H1 (cell line): ENCODE measurements around the gene CBL. TPM values are rescaled to one million over a fixed set of nuclear protein-coding genes. Genes with fewer than 3 reads are reported as not detected.

Source experiments
- BCL11A ChIP-seq, 2 experiments: IDR thresholded peaks; one replicate each; pipeline ENCODE4 v1.6.1; 2011; ENCODE audit warnings: low read depth in 2 of 2, low read length in 2 of 2, mild to moderate bottlenecking in 2 of 2
- CREB1 ChIP-seq: IDR thresholded peaks from 2 replicates; pipeline ENCODE4 v1.6.1; 2012; ENCODE audit warnings: inconsistent platforms
- GABPA ChIP-seq: IDR thresholded peaks from 2 replicates; pipeline ENCODE4 v1.6.1; 2011; ENCODE audit warnings: mild to moderate bottlenecking, low read length, moderate library complexity, borderline replicate concordance; ENCODE audit not compliant: insufficient read depth
- HDAC2 ChIP-seq, 2 experiments: fragments of 300-600 bp in 1 of 2; sonication (generic) in 1 of 2; IDR thresholded peaks; 2 replicates each; pipeline ENCODE4 v1.6.1; 2011 to 2012; ENCODE audit warnings: low read depth in 2 of 2, low read length in 2 of 2, mild to moderate bottlenecking in 2 of 2, moderate library complexity in 2 of 2, borderline replicate concordance in 1 of 2, inconsistent platforms in 1 of 2
- PHF8 ChIP-seq: fragments of 200-600 bp; sonication (generic); conservative IDR thresholded peaks from 2 replicates; pipeline ENCODE4 v1.7.1; 2012; ENCODE audit warnings: low read depth, mild to moderate bottlenecking, inconsistent platforms, low read length, moderate library complexity
- RFX5 ChIP-seq: IDR thresholded peaks from 2 replicates; pipeline ENCODE4 v1.6.1; 2011; ENCODE audit warnings: low read depth, low read length, improper control_type of control experiment, borderline replicate concordance
- RNF2 ChIP-seq: fragments of 200-900, 300-1000 bp; sonication (generic); IDR thresholded peaks from 2 replicates; pipeline ENCODE4 v1.7.1; 2016; ENCODE audit warnings: borderline replicate concordance, low read depth, mild to moderate bottlenecking, antibody characterized with exemption, low read length; ENCODE audit not compliant: poor library complexity, severe bottlenecking; ENCODE audit errors: missing control alignments
- SIN3A ChIP-seq, 2 experiments: IDR thresholded peaks in 1 of 2; conservative IDR thresholded peaks in 1 of 2; 2 replicates each; pipeline ENCODE4 v1.6.1; 2011 to 2012; ENCODE audit warnings: low read length in 2 of 2, improper control_type of control experiment in 1 of 2, low read depth in 1 of 2, mild to moderate bottlenecking in 1 of 2
- SIRT6 ChIP-seq: IDR thresholded peaks from one replicate; pipeline ENCODE4 v1.7.1; 2012; ENCODE audit warnings: low read length, inconsistent platforms
- SP1 ChIP-seq: IDR thresholded peaks from 2 replicates; pipeline ENCODE4 v1.6.1; 2011; ENCODE audit warnings: low read depth, low read length
- SP2 ChIP-seq: IDR thresholded peaks from 2 replicates; pipeline ENCODE4 v1.6.1; 2012; ENCODE audit warnings: mild to moderate bottlenecking, low read length, inconsistent platforms
- SP4 ChIP-seq: IDR thresholded peaks from 2 replicates; pipeline ENCODE4 v1.6.1; 2012; ENCODE audit warnings: low read length, inconsistent platforms
- SUZ12 ChIP-seq: fragments of 200-600 bp; sonication (generic); IDR thresholded peaks from 2 replicates; pipeline ENCODE4 v1.6.1; 2012; ENCODE audit warnings: mild to moderate bottlenecking, inconsistent platforms, low read length, moderate library complexity, mixed read lengths
- TAF1 ChIP-seq: IDR thresholded peaks from 2 replicates; pipeline ENCODE4 v1.6.1; 2011; ENCODE audit warnings: mild to moderate bottlenecking, low read depth, low read length
- polyA plus RNA-seq, 7 experiments: library from polyadenylated mRNA; depleted of rRNA in 3 of 7; stranded (reverse) in 5 of 7; unstranded in 2 of 7; fragments of >200 nt in 5 of 7; fragments of 200-250 nt in 2 of 7; gene quantifications; 1 replicate in 5 of 7; 2 replicates in 1 of 7; 4 replicates in 1 of 7; pipeline versions ENCODE4 v1.2.1 to v1.2.3, GENCODE V29; 2011 to 2013; ENCODE audit warnings: missing spikeins in 2 of 7, mixed read lengths in 2 of 7
- total RNA-seq: library from RNA; stranded (reverse); fragmentation: NEBNext Ultra II Directional; extraction: Animal tissue kit (Norgen Biotek cat#: 25700); gene quantifications from 2 replicates; pipeline ENCODE4 v1.2.1, GENCODE V29; 2021
- TF ChIP-seq, protein P1 (sequence below): IDR thresholded peaks from 2 replicates; pipeline ENCODE4 v1.6.1; 2012; ENCODE audit warnings: low read length, inconsistent platforms

Gene CBL
- total and polyA plus RNA-seq, 2 of the 8 experiments (the other 6 are each of a cell fraction or from before 2014, with no cell fraction given): 23.1 to 57.8 TPM

GRCh38 chr11:119356349-119357031 is 150.4 kb downstream of the CBL start (continued):
- TF ChIP-seq SP2 (no peak), PHF8 (no peak), BCL11A (IDR thresholded peaks at IDR 0.05; ENCODE audit: low read depth in 2 of 2, low read length in 2 of 2) (no peak), SIN3A (conservative IDR thresholded peaks at IDR 0.05 in 1 of 2, IDR thresholded peaks at IDR 0.05 in 1 of 2; ENCODE audit: low read depth in 1 of 2, low read length in 2 of 2) (peak in 1 of 2 experiments; percentile 78; a peak in 1 of 4 replicates), GABPA (no peak; the same call in 1 of the 2 replicates), SIRT6 (no peak), HDAC2 (IDR thresholded peaks at IDR 0.05; ENCODE audit: borderline replicate concordance in 1 of 2, low read depth in 2 of 2, low read length in 2 of 2) (no peak), RNF2 (no peak), RFX5 (no peak), SUZ12 (no peak), TAF1 (no peak), SP1 (no peak), CREB1 (peak; percentile 80), SP4 (no peak)
- TF ChIP-seq, protein P1, sequence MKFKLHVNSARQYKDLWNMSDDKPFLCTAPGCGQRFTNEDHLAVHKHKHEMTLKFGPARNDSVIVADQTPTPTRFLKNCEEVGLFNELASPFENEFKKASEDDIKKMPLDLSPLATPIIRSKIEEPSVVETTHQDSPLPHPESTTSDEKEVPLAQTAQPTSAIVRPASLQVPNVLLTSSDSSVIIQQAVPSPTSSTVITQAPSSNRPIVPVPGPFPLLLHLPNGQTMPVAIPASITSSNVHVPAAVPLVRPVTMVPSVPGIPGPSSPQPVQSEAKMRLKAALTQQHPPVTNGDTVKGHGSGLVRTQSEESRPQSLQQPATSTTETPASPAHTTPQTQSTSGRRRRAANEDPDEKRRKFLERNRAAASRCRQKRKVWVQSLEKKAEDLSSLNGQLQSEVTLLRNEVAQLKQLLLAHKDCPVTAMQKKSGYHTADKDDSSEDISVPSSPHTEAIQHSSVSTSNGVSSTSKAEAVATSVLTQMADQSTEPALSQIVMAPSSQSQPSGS: no peak
